HG03432 (cell line): ENCODE data around the gene OPHN1.
"Not testable (repeated sequence)": the region's sequence is repeated elsewhere in the genome, so short reads cannot be mapped to it uniquely, and the experiment has no call there.

Source experiments
- ATAC-seq: cut with Tn5 transposase; IDR thresholded peaks from one replicate; pipeline ENCODE4 v1.9.1; 2021; ENCODE audit warnings: mild to moderate bottlenecking, moderate library complexity; ENCODE audit not compliant: unreplicated experiment

OPHN1 gene

DNA sequence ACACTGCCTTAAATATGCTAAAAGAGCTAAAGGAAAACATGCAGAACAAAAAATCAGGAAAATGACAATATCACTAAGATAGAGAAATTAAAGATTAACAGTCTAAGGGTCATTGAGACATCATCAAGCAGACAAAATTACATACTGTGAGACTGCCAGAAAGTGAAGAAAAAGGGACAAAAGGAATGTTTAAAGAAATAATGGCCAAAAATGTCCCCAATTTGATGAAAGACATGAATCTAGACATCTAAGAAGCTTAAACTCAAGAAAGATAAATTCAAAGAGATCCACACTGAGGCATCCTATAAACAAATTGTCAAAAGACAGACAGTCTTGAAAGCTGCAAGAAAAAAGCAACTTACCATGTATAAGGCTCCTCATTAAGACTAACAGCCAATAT, 63.7 kb downstream of the OPHN1 start:
- ATAC-seq: no peak

DNA sequence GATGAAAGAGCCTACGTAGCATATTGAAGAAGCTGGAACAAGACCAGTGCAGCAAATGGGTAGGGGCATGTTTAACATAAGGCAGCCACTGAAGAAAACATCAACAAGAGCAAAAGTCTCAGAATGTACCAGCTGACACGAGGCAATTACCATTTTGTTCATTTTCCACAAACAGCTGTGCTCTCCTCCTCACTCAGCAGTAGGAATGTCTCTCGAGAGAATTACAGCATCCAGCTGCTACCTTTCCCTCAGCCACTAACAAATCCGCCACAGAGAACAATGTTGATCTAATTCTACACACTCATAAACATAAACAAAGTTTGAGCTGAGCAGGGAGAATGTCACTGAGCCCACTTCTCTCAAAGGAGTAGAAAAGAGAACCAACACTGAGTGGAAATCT, 68.0 kb downstream of the OPHN1 start:
- ATAC-seq: no peak

GRCh38 chrX:68363984-68364383, 69.3 kb downstream of the OPHN1 start:
- ATAC-seq: no peak

DNA sequence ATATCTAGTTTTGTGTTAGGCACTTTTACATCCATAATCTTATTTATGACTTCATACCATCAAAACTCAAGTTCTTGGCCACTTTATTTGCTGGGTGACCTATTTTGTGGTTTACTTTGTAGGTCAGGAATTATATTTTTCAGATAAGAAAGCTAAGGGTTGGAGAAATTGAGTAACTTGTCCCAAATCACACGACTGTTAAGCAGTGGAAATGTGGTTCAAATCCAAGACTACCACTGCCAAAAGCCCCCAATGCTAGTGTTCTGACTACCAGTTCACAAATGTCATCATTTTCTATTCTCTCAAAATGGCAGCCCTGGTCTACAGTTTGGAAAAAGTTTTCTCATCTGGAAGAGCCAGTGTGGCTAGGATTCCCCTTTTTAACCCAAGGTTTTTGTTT, 74.6 kb downstream of the OPHN1 start:
- ATAC-seq: no peak

GRCh38 chrX:68355629-68355920, 77.7 kb downstream of the OPHN1 start:
- ATAC-seq: no peak

GRCh38 chrX:68354879-68355628, 78.2 kb downstream of the OPHN1 start:
- no peak for ATAC-seq

- ATAC-seq: no peak
These were observed 88.3 kb downstream of the OPHN1 start for GRCh38 chrX:68345025-68345424.

DNA sequence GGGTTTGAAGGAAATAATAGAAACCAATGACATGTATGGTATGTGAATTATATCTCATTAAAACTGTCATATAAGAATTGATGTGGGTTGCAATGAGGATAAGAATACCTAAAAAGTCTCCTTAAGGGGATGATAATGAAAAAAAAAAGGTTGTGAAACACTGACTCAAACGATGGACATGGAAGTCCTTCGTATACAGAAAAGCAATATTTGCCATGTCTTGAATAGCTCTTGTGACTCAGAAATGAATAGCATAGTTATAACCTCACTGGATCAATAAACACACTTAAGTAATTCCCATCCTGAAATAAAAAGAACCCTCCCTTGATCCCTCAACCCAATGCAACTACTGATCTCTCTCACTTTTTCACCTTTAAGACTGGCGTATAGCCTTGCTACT, 89.7 kb downstream of the OPHN1 start:
- no peak for ATAC-seq

DNA sequence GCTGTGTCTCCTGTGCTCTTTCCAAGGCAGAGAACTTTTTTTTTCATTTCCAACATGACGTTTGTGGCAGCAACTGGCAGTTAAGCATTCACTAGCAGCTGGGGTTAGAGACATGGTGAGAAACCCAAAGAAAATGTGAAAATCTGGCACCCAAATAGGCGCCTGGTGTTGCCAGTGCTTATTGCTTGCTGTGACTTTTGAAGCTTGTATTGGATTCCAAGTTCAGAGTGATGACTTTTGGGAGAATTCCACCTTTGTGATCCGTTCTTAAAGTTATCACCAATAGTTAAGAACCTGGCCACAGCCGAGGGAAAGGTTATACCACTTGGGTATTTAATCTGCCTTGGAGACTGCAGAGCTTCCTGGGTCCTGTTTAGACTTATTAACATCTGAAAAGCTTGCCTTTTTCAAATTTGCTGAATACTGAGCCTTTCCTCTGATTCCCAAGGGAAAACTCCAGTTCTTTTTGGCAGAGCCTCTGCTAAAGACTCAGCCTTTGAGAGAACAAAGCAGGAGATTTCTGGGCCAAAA, 101.0 kb downstream of the OPHN1 start:
- no peak for ATAC-seq

- ATAC-seq: not testable (repeated sequence)
These were observed 106.5 kb downstream of the OPHN1 start for GRCh38 chrX:68326841-68327240.

DNA sequence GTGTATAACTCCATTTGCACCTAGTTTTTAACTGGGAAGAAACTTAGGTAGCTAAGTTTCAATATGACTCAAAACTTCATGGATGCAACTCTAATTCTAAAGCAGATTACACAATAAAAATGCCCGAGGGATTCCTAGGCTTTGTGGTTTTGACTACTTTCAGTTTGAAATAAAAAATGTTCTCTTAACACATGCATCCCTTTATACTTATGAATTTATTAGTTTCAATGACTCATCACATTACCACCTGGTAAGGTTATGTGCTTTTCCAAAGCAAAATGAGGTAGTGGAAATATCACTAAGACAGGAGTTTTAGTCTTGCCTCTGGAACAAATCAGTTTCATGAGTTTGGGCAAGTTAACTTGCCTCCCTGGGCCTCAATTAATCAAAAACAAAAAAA, 125.5 kb downstream of the OPHN1 start:
- ATAC-seq: no peak

- no peak for ATAC-seq
These were observed 128.7 kb downstream of the OPHN1 start for GRCh38 chrX:68304602-68305001.

- ATAC-seq: no peak
These were observed 133.4 kb downstream of the OPHN1 start for GRCh38 chrX:68299898-68300297.

- ATAC-seq: no peak
These were observed 140.8 kb downstream of the OPHN1 start for GRCh38 chrX:68292471-68292870.

DNA sequence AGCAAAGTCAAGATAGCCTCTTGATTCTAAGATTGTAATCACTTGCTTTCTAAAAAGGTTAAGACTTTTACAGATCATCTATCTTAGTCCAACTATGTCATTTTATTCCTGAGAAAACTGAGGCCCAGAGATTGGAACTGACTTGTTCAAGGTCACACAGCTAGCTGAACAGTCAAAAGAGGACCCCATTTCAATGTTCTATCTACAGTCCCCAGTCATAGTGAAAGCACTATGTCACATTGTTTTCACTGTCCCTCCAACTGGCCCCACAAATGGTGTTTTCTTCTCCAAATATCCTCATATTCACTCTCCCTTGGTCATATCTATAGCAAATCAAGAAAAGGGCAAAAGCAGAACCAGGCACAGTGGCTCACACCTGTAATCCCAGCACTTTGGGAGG, 145.2 kb downstream of the OPHN1 start:
- ATAC-seq: no peak

DNA sequence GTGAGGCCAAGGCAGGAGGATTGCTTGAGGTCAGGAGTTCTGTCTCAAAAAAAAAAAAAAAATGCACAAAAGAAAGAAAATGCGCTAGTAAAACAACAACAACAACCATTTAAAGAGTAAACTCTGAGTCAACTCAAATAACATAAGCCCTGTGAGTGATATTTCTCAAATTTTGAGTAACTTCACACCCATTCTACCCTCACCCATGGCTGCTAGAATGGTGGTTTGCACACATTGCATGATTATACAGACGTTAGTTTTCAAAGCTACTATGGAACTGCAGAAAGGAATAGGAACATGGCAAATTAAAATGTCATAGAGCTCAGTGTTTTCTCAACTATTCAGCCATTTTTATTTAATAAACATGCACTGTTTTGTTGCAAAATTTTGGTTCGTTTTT, 145.9 kb downstream of the OPHN1 start:
- no peak for ATAC-seq

DNA sequence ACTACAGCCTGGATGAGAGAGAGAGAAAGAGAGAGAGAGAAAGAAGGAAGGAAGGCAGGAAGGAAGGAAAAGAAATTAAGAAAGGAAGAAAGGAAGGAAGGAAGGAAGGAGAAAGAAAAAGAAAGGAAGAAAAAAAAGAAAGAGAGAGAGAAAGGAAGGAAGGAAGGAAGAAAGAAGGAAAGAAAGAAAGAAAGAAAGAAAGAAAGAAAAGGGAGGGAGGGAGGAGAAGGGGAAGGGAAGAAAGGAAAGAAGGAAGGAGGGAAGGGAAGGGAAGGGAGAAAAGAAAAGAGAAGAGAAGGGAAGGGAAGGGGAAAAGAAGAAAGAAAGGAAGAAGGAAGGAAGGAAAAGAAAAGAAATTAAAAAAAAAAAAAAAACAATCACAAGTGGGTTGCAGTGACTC, 146.3 kb downstream of the OPHN1 start:
- ATAC-seq: no peak

GRCh38 chrX:68286076-68286475, 147.2 kb downstream of the OPHN1 start:
- ATAC-seq: no peak

- ATAC-seq: no peak
These were observed 148.9 kb downstream of the OPHN1 start for GRCh38 chrX:68284281-68284904.

GRCh38 chrX:68273887-68274286, 159.4 kb downstream of the OPHN1 start:
- ATAC-seq: no peak

DNA sequence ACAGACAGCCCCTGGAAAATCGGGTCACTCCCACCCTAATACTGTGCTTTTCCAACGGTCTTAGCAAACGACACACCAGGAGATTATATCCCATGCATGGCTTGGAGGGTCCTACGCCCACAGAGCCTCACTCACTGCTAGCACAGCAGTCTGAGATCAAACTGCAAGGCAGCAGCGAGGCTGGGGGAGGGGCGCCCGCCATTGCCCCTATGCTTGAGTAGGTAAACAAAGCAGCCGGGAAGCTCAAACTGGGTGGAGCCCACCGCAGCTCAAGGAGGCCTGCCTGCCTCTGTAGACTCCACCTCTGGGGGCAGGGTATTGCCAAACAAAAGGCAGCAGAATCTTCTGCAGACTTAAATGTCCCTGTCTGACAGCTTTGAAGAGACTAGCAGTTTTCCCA, 168.5 kb downstream of the OPHN1 start:
- not testable (repeated sequence) for ATAC-seq

GRCh38 chrX:68261060-68261672, 172.1 kb downstream of the OPHN1 start:
- ATAC-seq: no peak
